ENCODE results near the gene ICAM4. TPM values are rescaled to one million over a fixed set of nuclear protein-coding genes. Genes with fewer than 3 reads are reported as not detected.
A peak's percentile ranks its signal among the peaks of the same experiment; 100 is the strongest.

Gene ICAM4
- total RNA-seq, 1 donor from 2014 or later = not detected

GRCh38 chr19:10328558-10329429 is 42.0 kb downstream of the ICAM4 start:
- H3K36me3 Mint-ChIP-seq (ENCODE audit: unreplicated experiment) = peaks cover 14% of the 10 kb centered on the region
- no peaks in the 10 kb centered on the region for H3K27me3 Mint-ChIP-seq (ENCODE audit: unreplicated experiment)
- no peaks in the 10 kb centered on the region for H3K9me3 Mint-ChIP-seq (ENCODE audit: unreplicated experiment)
- no peak overlapping the region for H3K4me3 Mint-ChIP-seq (ENCODE audit: unreplicated experiment)
- H3K27ac Mint-ChIP-seq (ENCODE audit: unreplicated experiment) = no peak overlapping the region
- H3K4me1 Mint-ChIP-seq (ENCODE audit: unreplicated experiment) = peaks cover 16% of the 10 kb centered on the region
- no peak for TF ChIP-seq CTCF (IDR thresholded peaks at IDR 0.05)
- no peak for DNase-seq (ENCODE audit: extremely low spot score, unreplicated experiment)

GRCh38 chr19:10329555-10329954 is 42.8 kb downstream of the ICAM4 start:
- Mint-ChIP-seq H3K9me3 (ENCODE audit: unreplicated experiment) (no peaks in the 10 kb centered on the region), H3K4me1 (ENCODE audit: unreplicated experiment) (peaks cover 22% of the 10 kb centered on the region), H3K27ac (ENCODE audit: unreplicated experiment) (no peak overlapping the region), H3K27me3 (ENCODE audit: unreplicated experiment) (no peaks in the 10 kb centered on the region), H3K4me3 (ENCODE audit: unreplicated experiment) (no peak overlapping the region), H3K36me3 (ENCODE audit: unreplicated experiment) (peaks cover 10% of the 10 kb centered on the region)
- DNase-seq (ENCODE audit: extremely low spot score, unreplicated experiment) = no peak
- TF ChIP-seq CTCF (IDR thresholded peaks at IDR 0.05) = no peak

GRCh38 chr19:10332158-10332964 is 45.6 kb downstream of the ICAM4 start:
- H3K36me3 Mint-ChIP-seq (ENCODE audit: unreplicated experiment) = peaks cover 10% of the 10 kb centered on the region
- H3K4me1 Mint-ChIP-seq (ENCODE audit: unreplicated experiment) = peaks cover 25% of the 10 kb centered on the region
- H3K27me3 Mint-ChIP-seq (ENCODE audit: unreplicated experiment) = no peaks in the 10 kb centered on the region
- no peak for DNase-seq (ENCODE audit: extremely low spot score, unreplicated experiment)
- no peaks in the 10 kb centered on the region for H3K9me3 Mint-ChIP-seq (ENCODE audit: unreplicated experiment)
- TF ChIP-seq CTCF (IDR thresholded peaks at IDR 0.05) = peak; percentile 25
- peak overlapping the region; percentile 95 for H3K4me3 Mint-ChIP-seq (ENCODE audit: unreplicated experiment)
- peak overlapping the region; percentile 99 for H3K27ac Mint-ChIP-seq (ENCODE audit: unreplicated experiment)

GRCh38 chr19:10332965-10333757 is 46.4 kb downstream of the ICAM4 start, which contains the start of gene RAVER1:
Gene RAVER1 (minus strand): TSS chr19:10333529. CDS start chr19:10333507, 22 bp downstream.
- no peaks in the 10 kb centered on the region for H3K9me3 Mint-ChIP-seq (ENCODE audit: unreplicated experiment)
- DNase-seq (ENCODE audit: extremely low spot score, unreplicated experiment) = peak; percentile 99
- H3K27ac Mint-ChIP-seq (ENCODE audit: unreplicated experiment) = peak within 1 kb of the TSS; percentile 99
- TF ChIP-seq CTCF (IDR thresholded peaks at IDR 0.05) = no peak
- peak within 1 kb of the TSS; percentile 95 for H3K4me3 Mint-ChIP-seq (ENCODE audit: unreplicated experiment)
- H3K27me3 Mint-ChIP-seq (ENCODE audit: unreplicated experiment) = no peaks in the 10 kb centered on the region
- peaks cover 10% of the 10 kb centered on the region for H3K36me3 Mint-ChIP-seq (ENCODE audit: unreplicated experiment)
- H3K4me1 Mint-ChIP-seq (ENCODE audit: unreplicated experiment) = peaks cover 25% of the 10 kb centered on the region
